K562 (cell line): Measurements from ENCODE around the gene NKIRAS2. TPM values are rescaled to one million over a fixed set of nuclear protein-coding genes. Genes with fewer than 3 reads are reported as not detected.

Experiments used
- GATAD2A ChIP-seq: fragments of 450-650 bp; IDR thresholded peaks from 2 replicates; pipeline ENCODE4 v1.6.1; 2017
- HINFP ChIP-seq: fragments of 450-650 bp; conservative IDR thresholded peaks from 2 replicates; pipeline ENCODE4 v1.6.1; 2016; ENCODE audit warnings: missing genetic modification characterization, low read depth, mild to moderate bottlenecking, control low read depth, missing compliant biosample characterization
- HIVEP1 ChIP-seq: fragments of 250-450 bp; sonication (Bioruptor Pico); IDR thresholded peaks from 2 replicates; pipeline ENCODE4 v1.4.0; 2020; ENCODE audit warnings: mild to moderate bottlenecking
- KDM1A ChIP-seq, 2 experiments: fragments of 450-650 bp; IDR thresholded peaks; 2 replicates each; pipeline ENCODE4 v1.6.1; 2016; ENCODE audit warnings: mild to moderate bottlenecking in 2 of 2
- KDM5B ChIP-seq: fragments of 200-600 bp; sonication (generic); IDR thresholded peaks from 2 replicates; pipeline ENCODE4 v1.6.1; 2012; ENCODE audit warnings: low read depth, mild to moderate bottlenecking, moderate library complexity, low read length, control low read depth, inconsistent platforms; ENCODE audit not compliant: insufficient replicate concordance
- NR2C1 ChIP-seq, 2 experiments: fragments of 450-650 bp; IDR thresholded peaks; 2 replicates each; pipeline ENCODE4 v1.6.1; 2017; ENCODE audit warnings: mild to moderate bottlenecking in 2 of 2, antibody characterized with exemption in 1 of 2, inconsistent platforms in 1 of 2, missing compliant biosample characterization in 1 of 2, missing genetic modification characterization in 1 of 2
- POLR2AphosphoS2 ChIP-seq: IDR thresholded peaks from 2 replicates; pipeline ENCODE4 v1.6.1; 2012; ENCODE audit warnings: low read length, improper control_type of control experiment
- SMAD1 ChIP-seq: fragments of 150-350 bp; IDR thresholded peaks from 2 replicates; pipeline ENCODE4 v1.6.1; 2014; ENCODE audit warnings: low read length, low read depth; ENCODE audit not compliant: partially characterized antibody
- ZNF124 ChIP-seq: sonication (generic); formaldehyde crosslinking; IDR thresholded peaks from 2 replicates; pipeline ENCODE4 v1.8.1; 2022; ENCODE audit warnings: missing genetic modification reagents
- polyA plus RNA-seq, 8 experiments: library from polyadenylated mRNA; depleted of rRNA in 4 of 8; stranded (reverse) in 5 of 8; unstranded in 3 of 8; fragments of >200 nt; fragmentation: Nextera tagmentation in 2 of 8; fragmentation: Illumina TruSeq in 1 of 8; extraction: Ambion mirVana in 2 of 8; extraction: Trizol in 1 of 8; gene quantifications; 2 replicates each; pipeline versions ENCODE4 v1.2.1 to v1.2.3, GENCODE V29; 2011 to 2014; ENCODE audit warnings: inconsistent platforms in 1 of 8, missing spikeins in 1 of 8
- total RNA-seq, 7 experiments: library from RNA; depleted of rRNA in 6 of 7; stranded (reverse); fragments of >200 nt in 6 of 7; fragmentation: Illumina TruSeq in 2 of 7; extraction: Trizol in 2 of 7; gene quantifications; 2 replicates each; pipeline versions ENCODE4 v1.2.1 to v1.2.3, GENCODE V29; 2011 to 2021; ENCODE audit warnings: low replicate concordance in 1 of 7
- TF ChIP-seq, protein P1 (sequence below): fragments of 450-650 bp; IDR thresholded peaks from 2 replicates; pipeline ENCODE4 v1.6.1; 2016; ENCODE audit warnings: mild to moderate bottlenecking, moderate library complexity

Gene NKIRAS2
- total and polyA plus RNA-seq, 9 of the 15 experiments (the other 6 are each of a cell fraction or from before 2014, with no cell fraction given), result 10.1 to 65.5 (median 29.8) TPM

DNA sequence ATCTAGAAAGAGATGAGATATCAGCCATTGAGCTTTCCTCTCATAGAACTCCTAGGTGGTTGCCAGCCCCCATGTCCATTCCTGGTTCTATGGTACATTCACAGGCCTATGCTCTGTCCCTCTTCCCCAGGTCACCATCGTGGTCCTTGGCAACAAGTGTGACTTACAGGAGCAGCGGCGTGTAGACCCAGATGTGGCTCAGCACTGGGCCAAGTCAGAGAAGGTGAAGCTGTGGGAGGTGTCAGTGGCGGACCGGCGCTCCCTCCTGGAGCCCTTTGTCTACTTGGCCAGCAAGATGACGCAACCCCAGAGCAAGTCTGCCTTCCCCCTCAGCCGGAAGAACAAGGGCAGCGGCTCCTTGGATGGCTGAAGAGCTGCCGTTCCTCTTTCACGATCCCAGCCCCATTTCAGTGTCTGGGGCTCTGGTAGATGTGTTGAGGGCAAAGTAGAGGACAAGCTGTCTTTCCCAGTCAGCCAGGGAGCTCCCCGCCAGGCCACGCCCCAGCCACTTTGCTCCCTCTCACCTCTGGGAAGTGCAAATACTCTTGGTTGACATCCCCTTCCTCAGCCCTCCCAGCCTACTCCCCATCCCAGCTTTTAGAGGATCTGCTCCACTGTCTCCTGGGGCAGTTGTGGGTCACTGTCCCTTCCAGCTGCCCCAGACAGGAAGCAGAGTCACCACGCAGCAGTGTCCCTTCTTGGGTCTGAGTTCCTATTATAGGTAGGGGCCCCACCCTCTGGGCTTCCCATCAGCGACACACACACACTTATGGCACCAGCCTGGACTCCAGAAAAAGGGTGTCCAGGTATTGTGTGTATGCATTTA is 3.8 kb downstream of the NKIRAS2 start (continued):
- TF ChIP-seq, protein P1, sequence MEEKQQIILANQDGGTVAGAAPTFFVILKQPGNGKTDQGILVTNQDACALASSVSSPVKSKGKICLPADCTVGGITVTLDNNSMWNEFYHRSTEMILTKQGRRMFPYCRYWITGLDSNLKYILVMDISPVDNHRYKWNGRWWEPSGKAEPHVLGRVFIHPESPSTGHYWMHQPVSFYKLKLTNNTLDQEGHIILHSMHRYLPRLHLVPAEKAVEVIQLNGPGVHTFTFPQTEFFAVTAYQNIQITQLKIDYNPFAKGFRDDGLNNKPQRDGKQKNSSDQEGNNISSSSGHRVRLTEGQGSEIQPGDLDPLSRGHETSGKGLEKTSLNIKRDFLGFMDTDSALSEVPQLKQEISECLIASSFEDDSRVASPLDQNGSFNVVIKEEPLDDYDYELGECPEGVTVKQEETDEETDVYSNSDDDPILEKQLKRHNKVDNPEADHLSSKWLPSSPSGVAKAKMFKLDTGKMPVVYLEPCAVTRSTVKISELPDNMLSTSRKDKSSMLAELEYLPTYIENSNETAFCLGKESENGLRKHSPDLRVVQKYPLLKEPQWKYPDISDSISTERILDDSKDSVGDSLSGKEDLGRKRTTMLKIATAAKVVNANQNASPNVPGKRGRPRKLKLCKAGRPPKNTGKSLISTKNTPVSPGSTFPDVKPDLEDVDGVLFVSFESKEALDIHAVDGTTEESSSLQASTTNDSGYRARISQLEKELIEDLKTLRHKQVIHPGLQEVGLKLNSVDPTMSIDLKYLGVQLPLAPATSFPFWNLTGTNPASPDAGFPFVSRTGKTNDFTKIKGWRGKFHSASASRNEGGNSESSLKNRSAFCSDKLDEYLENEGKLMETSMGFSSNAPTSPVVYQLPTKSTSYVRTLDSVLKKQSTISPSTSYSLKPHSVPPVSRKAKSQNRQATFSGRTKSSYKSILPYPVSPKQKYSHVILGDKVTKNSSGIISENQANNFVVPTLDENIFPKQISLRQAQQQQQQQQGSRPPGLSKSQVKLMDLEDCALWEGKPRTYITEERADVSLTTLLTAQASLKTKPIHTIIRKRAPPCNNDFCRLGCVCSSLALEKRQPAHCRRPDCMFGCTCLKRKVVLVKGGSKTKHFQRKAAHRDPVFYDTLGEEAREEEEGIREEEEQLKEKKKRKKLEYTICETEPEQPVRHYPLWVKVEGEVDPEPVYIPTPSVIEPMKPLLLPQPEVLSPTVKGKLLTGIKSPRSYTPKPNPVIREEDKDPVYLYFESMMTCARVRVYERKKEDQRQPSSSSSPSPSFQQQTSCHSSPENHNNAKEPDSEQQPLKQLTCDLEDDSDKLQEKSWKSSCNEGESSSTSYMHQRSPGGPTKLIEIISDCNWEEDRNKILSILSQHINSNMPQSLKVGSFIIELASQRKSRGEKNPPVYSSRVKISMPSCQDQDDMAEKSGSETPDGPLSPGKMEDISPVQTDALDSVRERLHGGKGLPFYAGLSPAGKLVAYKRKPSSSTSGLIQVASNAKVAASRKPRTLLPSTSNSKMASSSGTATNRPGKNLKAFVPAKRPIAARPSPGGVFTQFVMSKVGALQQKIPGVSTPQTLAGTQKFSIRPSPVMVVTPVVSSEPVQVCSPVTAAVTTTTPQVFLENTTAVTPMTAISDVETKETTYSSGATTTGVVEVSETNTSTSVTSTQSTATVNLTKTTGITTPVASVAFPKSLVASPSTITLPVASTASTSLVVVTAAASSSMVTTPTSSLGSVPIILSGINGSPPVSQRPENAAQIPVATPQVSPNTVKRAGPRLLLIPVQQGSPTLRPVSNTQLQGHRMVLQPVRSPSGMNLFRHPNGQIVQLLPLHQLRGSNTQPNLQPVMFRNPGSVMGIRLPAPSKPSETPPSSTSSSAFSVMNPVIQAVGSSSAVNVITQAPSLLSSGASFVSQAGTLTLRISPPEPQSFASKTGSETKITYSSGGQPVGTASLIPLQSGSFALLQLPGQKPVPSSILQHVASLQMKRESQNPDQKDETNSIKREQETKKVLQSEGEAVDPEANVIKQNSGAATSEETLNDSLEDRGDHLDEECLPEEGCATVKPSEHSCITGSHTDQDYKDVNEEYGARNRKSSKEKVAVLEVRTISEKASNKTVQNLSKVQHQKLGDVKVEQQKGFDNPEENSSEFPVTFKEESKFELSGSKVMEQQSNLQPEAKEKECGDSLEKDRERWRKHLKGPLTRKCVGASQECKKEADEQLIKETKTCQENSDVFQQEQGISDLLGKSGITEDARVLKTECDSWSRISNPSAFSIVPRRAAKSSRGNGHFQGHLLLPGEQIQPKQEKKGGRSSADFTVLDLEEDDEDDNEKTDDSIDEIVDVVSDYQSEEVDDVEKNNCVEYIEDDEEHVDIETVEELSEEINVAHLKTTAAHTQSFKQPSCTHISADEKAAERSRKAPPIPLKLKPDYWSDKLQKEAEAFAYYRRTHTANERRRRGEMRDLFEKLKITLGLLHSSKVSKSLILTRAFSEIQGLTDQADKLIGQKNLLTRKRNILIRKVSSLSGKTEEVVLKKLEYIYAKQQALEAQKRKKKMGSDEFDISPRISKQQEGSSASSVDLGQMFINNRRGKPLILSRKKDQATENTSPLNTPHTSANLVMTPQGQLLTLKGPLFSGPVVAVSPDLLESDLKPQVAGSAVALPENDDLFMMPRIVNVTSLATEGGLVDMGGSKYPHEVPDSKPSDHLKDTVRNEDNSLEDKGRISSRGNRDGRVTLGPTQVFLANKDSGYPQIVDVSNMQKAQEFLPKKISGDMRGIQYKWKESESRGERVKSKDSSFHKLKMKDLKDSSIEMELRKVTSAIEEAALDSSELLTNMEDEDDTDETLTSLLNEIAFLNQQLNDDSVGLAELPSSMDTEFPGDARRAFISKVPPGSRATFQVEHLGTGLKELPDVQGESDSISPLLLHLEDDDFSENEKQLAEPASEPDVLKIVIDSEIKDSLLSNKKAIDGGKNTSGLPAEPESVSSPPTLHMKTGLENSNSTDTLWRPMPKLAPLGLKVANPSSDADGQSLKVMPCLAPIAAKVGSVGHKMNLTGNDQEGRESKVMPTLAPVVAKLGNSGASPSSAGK, result peak; percentile 70
- no peak for TF ChIP-seq GATAD2A
- TF ChIP-seq KDM1A (IDR thresholded peaks at IDR 0.05), result no peak
- no peak for TF ChIP-seq ZNF124
- TF ChIP-seq HIVEP1, result no peak
- no peak for TF ChIP-seq KDM5B
- TF ChIP-seq POLR2AphosphoS2, result no peak
- no peak for TF ChIP-seq SMAD1
- TF ChIP-seq HINFP (tag), result 0 out of 2 replicates have a peak, but pooled peaks have one; percentile 3
- TF ChIP-seq NR2C1 (IDR thresholded peaks at IDR 0.05), result no peak; the same call in 1 of the 2 replicates
- peak; percentile 74 for TF ChIP-seq NR2C1 (tag; IDR thresholded peaks at IDR 0.05)
